ENCODE results near the gene EXO5. TPM values are rescaled to one million over a fixed set of nuclear protein-coding genes. Genes with fewer than 3 reads are reported as not detected.

Gene EXO5
- total and polyA plus RNA-seq, 2 of the 13 experiments (the other 11 are each of a cell fraction or from before 2014, with no cell fraction given): 9.9 to 20.5 TPM

GRCh38 chr1:40476924-40477677 lies 31.5 kb upstream of the EXO5 start, which contains the start of gene ZFP69 (continued):
- TF ChIP-seq, protein P1, sequence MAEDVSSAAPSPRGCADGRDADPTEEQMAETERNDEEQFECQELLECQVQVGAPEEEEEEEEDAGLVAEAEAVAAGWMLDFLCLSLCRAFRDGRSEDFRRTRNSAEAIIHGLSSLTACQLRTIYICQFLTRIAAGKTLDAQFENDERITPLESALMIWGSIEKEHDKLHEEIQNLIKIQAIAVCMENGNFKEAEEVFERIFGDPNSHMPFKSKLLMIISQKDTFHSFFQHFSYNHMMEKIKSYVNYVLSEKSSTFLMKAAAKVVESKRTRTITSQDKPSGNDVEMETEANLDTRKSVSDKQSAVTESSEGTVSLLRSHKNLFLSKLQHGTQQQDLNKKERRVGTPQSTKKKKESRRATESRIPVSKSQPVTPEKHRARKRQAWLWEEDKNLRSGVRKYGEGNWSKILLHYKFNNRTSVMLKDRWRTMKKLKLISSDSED (CRISPR knock-in tag; IDR thresholded peaks at IDR 0.05): no peak
- TF ChIP-seq EED (CRISPR knock-in tag; IDR thresholded peaks at IDR 0.05) (peak; percentile 22; the same call in 1 of the 2 replicates), ISX (CRISPR knock-in tag; conservative IDR thresholded peaks at IDR 0.05) (no peak), CREBL2 (CRISPR knock-in tag; IDR thresholded peaks at IDR 0.05; ENCODE audit: borderline replicate concordance) (no peak), SAFB2 (CRISPR knock-in tag; IDR thresholded peaks at IDR 0.05; ENCODE audit: borderline replicate concordance, low read depth) (no peak), TARDBP (CRISPR knock-in tag; IDR thresholded peaks at IDR 0.05) (peak; percentile 70; the same call in 1 of the 2 replicates), NPAS2 (CRISPR knock-in tag; IDR thresholded peaks at IDR 0.05; ENCODE audit: borderline replicate concordance) (no peak), ZNF644 (CRISPR knock-in tag; IDR thresholded peaks at IDR 0.05; ENCODE audit: low read depth) (no peak), MBD4 (IDR thresholded peaks at IDR 0.05; ENCODE audit: borderline replicate concordance, low read length) (no peak), FOXK2 (IDR thresholded peaks at IDR 0.05) (no peak), HDAC2 (CRISPR knock-in tag; IDR thresholded peaks at IDR 0.05) (0 out of 2 replicates have a peak, but pooled peaks have one; percentile 13), ZKSCAN1 (IDR thresholded peaks at IDR 0.05; ENCODE audit: low read length) (no peak), ZNF768 (CRISPR knock-in tag; IDR thresholded peaks at IDR 0.05) (no peak; the same call in 1 of the 2 replicates), ZNF124 (CRISPR knock-in tag; IDR thresholded peaks at IDR 0.05) (no peak), ZC3H4 (CRISPR knock-in tag; IDR thresholded peaks at IDR 0.05; ENCODE audit: borderline replicate concordance) (no peak), ZNF703 (CRISPR knock-in tag; IDR thresholded peaks at IDR 0.05; ENCODE audit: borderline replicate concordance) (no peak)
- TF ChIP-seq, protein P2, sequence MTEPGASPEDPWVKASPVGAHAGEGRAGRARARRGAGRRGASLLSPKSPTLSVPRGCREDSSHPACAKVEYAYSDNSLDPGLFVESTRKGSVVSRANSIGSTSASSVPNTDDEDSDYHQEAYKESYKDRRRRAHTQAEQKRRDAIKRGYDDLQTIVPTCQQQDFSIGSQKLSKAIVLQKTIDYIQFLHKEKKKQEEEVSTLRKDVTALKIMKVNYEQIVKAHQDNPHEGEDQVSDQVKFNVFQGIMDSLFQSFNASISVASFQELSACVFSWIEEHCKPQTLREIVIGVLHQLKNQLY (CRISPR knock-in tag; IDR thresholded peaks at IDR 0.05): no peak
- TF ChIP-seq, protein P3, sequence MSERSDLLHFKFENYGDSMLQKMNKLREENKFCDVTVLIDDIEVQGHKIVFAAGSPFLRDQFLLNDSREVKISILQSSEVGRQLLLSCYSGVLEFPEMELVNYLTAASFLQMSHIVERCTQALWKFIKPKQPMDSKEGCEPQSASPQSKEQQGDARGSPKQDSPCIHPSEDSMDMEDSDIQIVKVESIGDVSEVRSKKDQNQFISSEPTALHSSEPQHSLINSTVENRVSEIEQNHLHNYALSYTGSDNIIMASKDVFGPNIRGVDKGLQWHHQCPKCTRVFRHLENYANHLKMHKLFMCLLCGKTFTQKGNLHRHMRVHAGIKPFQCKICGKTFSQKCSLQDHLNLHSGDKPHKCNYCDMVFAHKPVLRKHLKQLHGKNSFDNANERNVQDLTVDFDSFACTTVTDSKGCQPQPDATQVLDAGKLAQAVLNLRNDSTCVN (CRISPR knock-in tag; IDR thresholded peaks at IDR 0.05; ENCODE audit: borderline replicate concordance): no peak; the same call in 1 of the 2 replicates
- TF ChIP-seq, protein P4, sequence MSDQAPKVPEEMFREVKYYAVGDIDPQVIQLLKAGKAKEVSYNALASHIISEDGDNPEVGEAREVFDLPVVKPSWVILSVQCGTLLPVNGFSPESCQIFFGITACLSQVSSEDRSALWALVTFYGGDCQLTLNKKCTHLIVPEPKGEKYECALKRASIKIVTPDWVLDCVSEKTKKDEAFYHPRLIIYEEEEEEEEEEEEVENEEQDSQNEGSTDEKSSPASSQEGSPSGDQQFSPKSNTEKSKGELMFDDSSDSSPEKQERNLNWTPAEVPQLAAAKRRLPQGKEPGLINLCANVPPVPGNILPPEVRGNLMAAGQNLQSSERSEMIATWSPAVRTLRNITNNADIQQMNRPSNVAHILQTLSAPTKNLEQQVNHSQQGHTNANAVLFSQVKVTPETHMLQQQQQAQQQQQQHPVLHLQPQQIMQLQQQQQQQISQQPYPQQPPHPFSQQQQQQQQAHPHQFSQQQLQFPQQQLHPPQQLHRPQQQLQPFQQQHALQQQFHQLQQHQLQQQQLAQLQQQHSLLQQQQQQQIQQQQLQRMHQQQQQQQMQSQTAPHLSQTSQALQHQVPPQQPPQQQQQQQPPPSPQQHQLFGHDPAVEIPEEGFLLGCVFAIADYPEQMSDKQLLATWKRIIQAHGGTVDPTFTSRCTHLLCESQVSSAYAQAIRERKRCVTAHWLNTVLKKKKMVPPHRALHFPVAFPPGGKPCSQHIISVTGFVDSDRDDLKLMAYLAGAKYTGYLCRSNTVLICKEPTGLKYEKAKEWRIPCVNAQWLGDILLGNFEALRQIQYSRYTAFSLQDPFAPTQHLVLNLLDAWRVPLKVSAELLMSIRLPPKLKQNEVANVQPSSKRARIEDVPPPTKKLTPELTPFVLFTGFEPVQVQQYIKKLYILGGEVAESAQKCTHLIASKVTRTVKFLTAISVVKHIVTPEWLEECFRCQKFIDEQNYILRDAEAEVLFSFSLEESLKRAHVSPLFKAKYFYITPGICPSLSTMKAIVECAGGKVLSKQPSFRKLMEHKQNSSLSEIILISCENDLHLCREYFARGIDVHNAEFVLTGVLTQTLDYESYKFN (CRISPR knock-in tag; conservative IDR thresholded peaks at IDR 0.05): no peak
- TF ChIP-seq, protein P5, sequence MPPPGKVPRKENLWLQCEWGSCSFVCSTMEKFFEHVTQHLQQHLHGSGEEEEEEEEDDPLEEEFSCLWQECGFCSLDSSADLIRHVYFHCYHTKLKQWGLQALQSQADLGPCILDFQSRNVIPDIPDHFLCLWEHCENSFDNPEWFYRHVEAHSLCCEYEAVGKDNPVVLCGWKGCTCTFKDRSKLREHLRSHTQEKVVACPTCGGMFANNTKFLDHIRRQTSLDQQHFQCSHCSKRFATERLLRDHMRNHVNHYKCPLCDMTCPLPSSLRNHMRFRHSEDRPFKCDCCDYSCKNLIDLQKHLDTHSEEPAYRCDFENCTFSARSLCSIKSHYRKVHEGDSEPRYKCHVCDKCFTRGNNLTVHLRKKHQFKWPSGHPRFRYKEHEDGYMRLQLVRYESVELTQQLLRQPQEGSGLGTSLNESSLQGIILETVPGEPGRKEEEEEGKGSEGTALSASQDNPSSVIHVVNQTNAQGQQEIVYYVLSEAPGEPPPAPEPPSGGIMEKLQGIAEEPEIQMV (CRISPR knock-in tag; IDR thresholded peaks at IDR 0.05; ENCODE audit: low read depth): no peak
